Esophagus muscularis mucosa (tissue), 4 donors: ENCODE measurements around the gene RAB3B.

Experiments
- EP300 ChIP-seq: sonication (generic); formaldehyde crosslinking; IDR thresholded peaks from one replicate; pipeline ENCODE4 v1.6.1; 2017; ENCODE audit warnings: antibody characterized with exemption
- POLR2A ChIP-seq: fragments of 450-650 bp; IDR thresholded peaks from one replicate; pipeline ENCODE4 v1.6.1; 2017; ENCODE audit warnings: antibody characterized with exemption, moderate library complexity, mild to moderate bottlenecking, low read depth
- POLR2AphosphoS5 ChIP-seq, 2 donors: sonication (generic); formaldehyde crosslinking; IDR thresholded peaks; one replicate each; pipeline ENCODE4 v1.6.1; 2017; ENCODE audit warnings: antibody characterized with exemption in 2 of 2
- TF ChIP-seq, protein P1 (sequence below), 3 experiments: fragments of 200-600 bp in 2 of 3; fragments of 450-650 bp in 1 of 3; sonication (generic) in 2 of 3; IDR thresholded peaks; one replicate each; pipeline ENCODE4 v1.5.1; 2017 to 2019; ENCODE audit warnings: antibody characterized with exemption in 3 of 3, mild to moderate bottlenecking in 2 of 3, moderate library complexity in 1 of 3

DNA sequence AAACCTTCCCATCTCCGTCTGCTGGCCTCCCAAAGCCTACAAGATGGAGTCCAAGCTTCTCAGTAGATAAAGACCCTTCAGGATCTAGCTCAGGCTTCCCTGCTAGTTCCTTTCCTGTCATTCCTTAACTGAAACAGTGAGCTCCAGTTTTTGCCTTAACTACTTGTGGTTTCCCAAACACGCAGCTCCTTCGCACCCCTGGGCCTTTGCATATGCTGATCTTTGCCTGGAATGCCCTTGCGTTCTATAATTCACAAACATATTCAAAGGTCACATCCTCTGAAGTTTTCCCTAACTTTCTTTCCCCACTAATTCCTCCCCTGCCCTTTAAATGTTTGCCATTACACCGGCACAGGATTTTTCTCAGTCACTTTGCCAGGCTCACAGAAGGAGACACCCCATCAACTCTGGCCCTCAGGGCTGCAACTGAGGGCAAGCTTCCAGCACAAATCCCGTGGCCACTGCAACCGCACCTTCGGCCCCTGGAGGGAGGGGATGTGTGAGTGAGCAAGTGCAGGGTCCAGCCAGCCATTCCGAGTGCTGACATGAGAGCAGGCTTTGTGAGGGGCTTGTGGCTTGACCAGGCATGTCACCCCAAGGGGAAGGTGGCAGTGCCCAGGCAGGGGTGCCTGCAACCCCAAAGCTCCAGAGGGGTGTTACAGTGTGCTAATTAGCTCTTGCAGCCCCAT, 41.3 kb downstream of the RAB3B start:
- TF ChIP-seq POLR2A, result no peak
- TF ChIP-seq, protein P1, sequence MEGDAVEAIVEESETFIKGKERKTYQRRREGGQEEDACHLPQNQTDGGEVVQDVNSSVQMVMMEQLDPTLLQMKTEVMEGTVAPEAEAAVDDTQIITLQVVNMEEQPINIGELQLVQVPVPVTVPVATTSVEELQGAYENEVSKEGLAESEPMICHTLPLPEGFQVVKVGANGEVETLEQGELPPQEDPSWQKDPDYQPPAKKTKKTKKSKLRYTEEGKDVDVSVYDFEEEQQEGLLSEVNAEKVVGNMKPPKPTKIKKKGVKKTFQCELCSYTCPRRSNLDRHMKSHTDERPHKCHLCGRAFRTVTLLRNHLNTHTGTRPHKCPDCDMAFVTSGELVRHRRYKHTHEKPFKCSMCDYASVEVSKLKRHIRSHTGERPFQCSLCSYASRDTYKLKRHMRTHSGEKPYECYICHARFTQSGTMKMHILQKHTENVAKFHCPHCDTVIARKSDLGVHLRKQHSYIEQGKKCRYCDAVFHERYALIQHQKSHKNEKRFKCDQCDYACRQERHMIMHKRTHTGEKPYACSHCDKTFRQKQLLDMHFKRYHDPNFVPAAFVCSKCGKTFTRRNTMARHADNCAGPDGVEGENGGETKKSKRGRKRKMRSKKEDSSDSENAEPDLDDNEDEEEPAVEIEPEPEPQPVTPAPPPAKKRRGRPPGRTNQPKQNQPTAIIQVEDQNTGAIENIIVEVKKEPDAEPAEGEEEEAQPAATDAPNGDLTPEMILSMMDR (IDR thresholded peaks at IDR 0.05), result no peak
- TF ChIP-seq EP300, result no peak
- no peak for TF ChIP-seq POLR2AphosphoS5 (IDR thresholded peaks at IDR 0.05)
